Right lobe of liver (tissue), 6 donors: ENCODE results near the gene CTSO. TPM values are rescaled to one million over a fixed set of nuclear protein-coding genes. Genes with fewer than 3 reads are reported as not detected.

Source experiments
- ATAC-seq, 4 donors: fragments of 200-7000 bp; cut with Tn5 transposase; one replicate each; pipeline ENCODE4 v1.9.1; 2020; ENCODE audit warnings: mild to moderate bottlenecking in 4 of 4, moderate library complexity in 4 of 4
- DNase-seq, 3 donors: peaks; one replicate each; pipeline ENCODE4 v3.0.0-alpha.2; 2020
- H3K27ac ChIP-seq, 3 donors: fragments of 200-600 bp; one replicate each; pipeline ENCODE4 v1.8.0; 2022
- H3K27me3 ChIP-seq, 2 donors: fragments of 200-600 bp; one replicate each; pipeline ENCODE4 v1.8.0; 2022
- H3K36me3 ChIP-seq, 4 donors: fragments of 200-600 bp; sonication (generic) in 1 of 4; one replicate each; pipeline versions ENCODE4 v1.5.1 to v1.8.0; 2017 to 2022; ENCODE audit warnings: control low read depth in 1 of 4
- H3K4me1 ChIP-seq, 4 donors: fragments of 200-600 bp; sonication (generic) in 1 of 4; one replicate each; pipeline versions ENCODE4 v1.5.1 to v1.8.0; 2017 to 2022; ENCODE audit warnings: control low read depth in 1 of 4
- H3K4me3 ChIP-seq, 3 donors: fragments of 200-600 bp; one replicate each; pipeline ENCODE4 v1.8.0; 2022
- H3K9me3 ChIP-seq, 4 donors: fragments of 200-600 bp; sonication (generic) in 1 of 4; one replicate each; pipeline versions ENCODE4 v1.5.1 to v1.8.0; 2017 to 2022; ENCODE audit warnings: control low read depth in 1 of 4
- POLR2A ChIP-seq: fragments of 450-650 bp; IDR thresholded peaks from one replicate; pipeline ENCODE4 v1.6.1; 2017; ENCODE audit warnings: antibody characterized with exemption, mild to moderate bottlenecking
- WGBS: methylation state at CpG from one replicate; pipeline ENCODE4 v1.1.6; 2018; ENCODE audit warnings: low coverage, low lambda C conversion rate; ENCODE audit not compliant: insufficient coverage; ENCODE audit errors: missing lambda C conversion rate; 5-methylcytosine and 5-hydroxymethylcytosine counted together
- intact Hi-C, 2 donors: fragments of 100-400 bp; cut with DNase I; formaldehyde crosslinking; loops; one replicate each; pipeline versions ENCODE4 v1.11.2 to v1.14.1; 2022
- total RNA-seq, 6 experiments: library from RNA; depleted of rRNA in 2 of 6; stranded (reverse); fragments of >200 nt in 2 of 6; fragmentation: NEBNext Ultra II Directional in 3 of 6; extraction: Animal tissue kit (Norgen Biotek cat#: 25700) in 3 of 6; gene quantifications; one replicate each; pipeline versions ENCODE4 v1.1.0 to v1.2.4, GENCODE V29; 2016 to 2023
- TF ChIP-seq, protein P1 (sequence below), 4 donors: fragments of 200-600 bp in 3 of 4; fragments of 450-650 bp in 1 of 4; IDR thresholded peaks; one replicate each; pipeline versions ENCODE4 v1.5.1 to v1.8.0; 2016 to 2022; ENCODE audit warnings: antibody characterized with exemption in 4 of 4, mild to moderate bottlenecking in 2 of 4
- donor health status: DM: no; HTN: yes; CAD: no.
- donor health status: DM: no; HTN: no; CAD: no.
- donor health status: DM: no; HTN: no; CAD: no.
- donor health status: DM: no; HTN: yes; CAD: no.
- donor health status: DM: no; HTN: yes; CAD: no.

Gene CTSO
- total RNA-seq, 6 experiments from 2014 or later = 23.8 to 44.7 (median 26.1) TPM

DNA sequence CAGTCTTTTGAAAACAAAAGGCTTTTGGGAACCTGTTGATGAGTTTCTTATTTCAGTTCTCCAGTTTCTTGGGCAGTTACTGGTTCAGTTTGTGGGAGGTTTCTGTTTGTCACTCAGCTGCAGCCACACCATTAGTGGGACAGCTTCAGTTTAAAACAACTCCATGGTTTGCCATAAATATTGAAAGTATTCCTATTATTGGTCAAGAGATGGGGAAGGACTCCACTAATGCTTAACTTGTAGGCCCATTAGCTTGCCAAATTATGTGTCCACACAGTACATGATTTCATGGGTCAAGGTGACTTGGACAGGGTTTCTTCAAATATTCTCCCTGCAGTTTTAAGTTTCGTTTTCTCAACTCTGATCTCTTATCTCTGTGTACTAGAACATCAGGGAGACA is 72.1 kb downstream of the CTSO start:
- H3K4me1 ChIP-seq = peaks cover 0 to 57% (median 19%) of the 10 kb centered on the region in 4 donors
- peak overlapping the region; percentile 69 to 85 (median 75) for H3K27ac ChIP-seq
- no peaks in the 10 kb centered on the region for H3K36me3 ChIP-seq
- DNase-seq (peak in 1 of 3 donors; percentile 53), ATAC-seq (peak; percentile 71 to 84 (median 78))
- 15% methylated on average over 1 of the region's 1 CpG for WGBS
- TF ChIP-seq, protein P1, sequence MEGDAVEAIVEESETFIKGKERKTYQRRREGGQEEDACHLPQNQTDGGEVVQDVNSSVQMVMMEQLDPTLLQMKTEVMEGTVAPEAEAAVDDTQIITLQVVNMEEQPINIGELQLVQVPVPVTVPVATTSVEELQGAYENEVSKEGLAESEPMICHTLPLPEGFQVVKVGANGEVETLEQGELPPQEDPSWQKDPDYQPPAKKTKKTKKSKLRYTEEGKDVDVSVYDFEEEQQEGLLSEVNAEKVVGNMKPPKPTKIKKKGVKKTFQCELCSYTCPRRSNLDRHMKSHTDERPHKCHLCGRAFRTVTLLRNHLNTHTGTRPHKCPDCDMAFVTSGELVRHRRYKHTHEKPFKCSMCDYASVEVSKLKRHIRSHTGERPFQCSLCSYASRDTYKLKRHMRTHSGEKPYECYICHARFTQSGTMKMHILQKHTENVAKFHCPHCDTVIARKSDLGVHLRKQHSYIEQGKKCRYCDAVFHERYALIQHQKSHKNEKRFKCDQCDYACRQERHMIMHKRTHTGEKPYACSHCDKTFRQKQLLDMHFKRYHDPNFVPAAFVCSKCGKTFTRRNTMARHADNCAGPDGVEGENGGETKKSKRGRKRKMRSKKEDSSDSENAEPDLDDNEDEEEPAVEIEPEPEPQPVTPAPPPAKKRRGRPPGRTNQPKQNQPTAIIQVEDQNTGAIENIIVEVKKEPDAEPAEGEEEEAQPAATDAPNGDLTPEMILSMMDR (IDR thresholded peaks at IDR 0.05) = no peak
- TF ChIP-seq POLR2A = peak; percentile 42
- H3K27me3 ChIP-seq = no peaks in the 10 kb centered on the region
- H3K9me3 ChIP-seq = no peaks in the 10 kb centered on the region
- H3K4me3 ChIP-seq = peak overlapping the region in 1 of 3 donors; percentile 19
- intact Hi-C loops = no loop called here

DNA sequence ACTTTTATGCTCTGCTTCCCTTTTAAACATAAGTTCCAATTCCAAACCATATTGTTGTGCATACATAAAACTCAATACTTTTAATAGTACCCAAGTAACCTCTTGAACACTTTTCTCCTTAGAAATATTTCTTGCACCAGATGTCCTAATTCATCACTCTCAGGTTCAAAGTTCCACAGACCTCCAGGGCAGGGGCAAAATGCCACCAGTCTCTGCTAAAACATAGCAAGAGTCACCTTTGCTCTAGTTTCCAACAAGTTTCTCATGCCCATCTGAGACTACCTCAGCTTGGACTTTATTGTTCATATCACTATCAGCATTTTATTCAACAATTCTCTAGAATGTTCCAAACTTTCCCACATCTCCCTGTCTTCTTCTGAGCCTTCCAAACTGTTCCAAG is 73.9 kb downstream of the CTSO start:
- TF ChIP-seq, protein P1 (IDR thresholded peaks at IDR 0.05) = no peak
- TF ChIP-seq POLR2A = no peak
- Histone ChIP-seq H3K27ac (peak overlapping the region in 2 of 3 donors; percentile 16 to 25), H3K9me3 (peaks cover 0 to 7% (median 0%) of the 10 kb centered on the region in 4 donors), H3K36me3 (no peaks in the 10 kb centered on the region), H3K4me1 (peaks cover 0 to 42% (median 15%) of the 10 kb centered on the region in 4 donors), H3K4me3 (no peak overlapping the region), H3K27me3 (no peaks in the 10 kb centered on the region)
- no peak for DNase-seq
- no peak for ATAC-seq
- intact Hi-C loops = no loop called here

DNA sequence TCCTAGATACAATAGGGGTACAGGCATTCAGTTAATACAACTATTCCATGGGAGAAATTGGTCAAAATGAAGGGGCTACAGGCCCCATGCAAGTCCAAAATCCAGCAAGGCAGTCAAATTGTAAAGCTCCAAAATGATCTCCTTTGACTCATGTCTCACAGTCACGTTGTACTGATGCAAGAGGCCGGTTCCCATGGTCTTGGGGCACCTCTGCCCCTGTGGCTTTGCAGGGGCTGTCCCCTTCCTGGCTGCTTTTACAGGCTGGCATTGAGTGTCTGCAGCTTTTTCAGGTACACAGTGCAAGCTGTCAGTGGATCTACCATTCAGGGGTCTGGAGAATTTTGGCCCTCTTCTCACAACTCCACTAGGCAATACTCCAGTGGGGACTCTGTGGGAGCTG is 75.1 kb downstream of the CTSO start:
- Histone ChIP-seq H3K4me1 (peaks cover 0 to 32% (median 11%) of the 10 kb centered on the region in 4 donors), H3K27me3 (no peaks in the 10 kb centered on the region), H3K9me3 (peaks cover 0 to 7% (median 0%) of the 10 kb centered on the region in 4 donors), H3K27ac (no peak overlapping the region), H3K36me3 (no peaks in the 10 kb centered on the region), H3K4me3 (no peak overlapping the region)
- 36% methylated on average over 2 of the region's 2 CpGs for WGBS
- no peak for ATAC-seq
- DNase-seq = no peak
- intact Hi-C loops = no loop called here
- TF ChIP-seq, protein P1 (IDR thresholded peaks at IDR 0.05) = no peak
- no peak for TF ChIP-seq POLR2A

DNA sequence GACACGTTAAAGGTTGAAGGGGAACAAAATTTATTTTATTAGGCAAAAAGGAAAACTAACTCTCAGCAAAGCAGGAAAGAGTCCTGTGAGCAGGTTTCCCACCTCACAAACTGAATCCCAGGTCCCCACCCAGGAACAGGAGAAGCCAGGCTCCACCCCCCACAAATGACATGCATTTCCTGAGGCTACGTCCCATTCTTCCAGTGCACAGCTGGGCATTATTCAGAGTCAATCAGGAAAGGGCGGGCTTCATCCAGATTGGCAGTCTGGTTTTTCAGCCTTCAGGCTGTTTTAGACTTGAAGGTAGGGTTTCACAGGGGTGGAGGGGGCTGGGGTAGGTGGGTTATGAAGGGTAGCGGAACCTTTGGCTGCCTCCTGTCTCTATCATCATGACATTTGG is 75.7 kb downstream of the CTSO start:
- Histone ChIP-seq H3K27me3 (no peaks in the 10 kb centered on the region), H3K27ac (no peak overlapping the region), H3K36me3 (no peaks in the 10 kb centered on the region), H3K4me1 (peaks cover 0 to 26% (median 8%) of the 10 kb centered on the region in 4 donors), H3K4me3 (no peak overlapping the region), H3K9me3 (peaks cover 0 to 7% (median 0%) of the 10 kb centered on the region in 4 donors)
- DNase-seq (no peak), ATAC-seq (no peak)
- 58% methylated on average over 1 of the region's 4 CpGs for WGBS
- TF ChIP-seq POLR2A = no peak
- TF ChIP-seq, protein P1 (IDR thresholded peaks at IDR 0.05) = no peak
- intact Hi-C loops = no loop called here

DNA sequence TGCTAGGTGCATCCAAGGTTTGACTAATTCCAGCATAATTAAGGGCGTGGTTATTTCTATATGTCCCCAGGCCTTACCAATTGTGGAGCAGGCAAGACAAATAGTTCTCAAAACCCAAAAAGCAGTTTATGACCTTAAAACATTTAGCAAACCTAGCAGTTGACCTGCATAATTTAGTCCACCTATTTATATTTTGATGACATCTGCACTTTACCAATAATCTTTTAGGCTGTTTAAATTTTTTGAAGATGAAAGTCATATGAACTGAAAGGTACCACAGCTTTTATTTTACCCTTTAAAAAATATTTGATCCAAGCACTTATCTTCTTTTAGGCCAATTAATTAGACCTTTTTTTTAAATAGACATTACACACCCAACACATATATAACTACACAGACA is 77.8 kb downstream of the CTSO start:
- no peaks in the 10 kb centered on the region for H3K36me3 ChIP-seq
- H3K9me3 ChIP-seq = peaks cover 0 to 7% (median 0%) of the 10 kb centered on the region in 4 donors
- H3K27me3 ChIP-seq = no peaks in the 10 kb centered on the region
- H3K4me3 ChIP-seq = no peak overlapping the region
- intact Hi-C loops = no loop called here
- TF ChIP-seq, protein P1 (IDR thresholded peaks at IDR 0.05) = no peak
- TF ChIP-seq POLR2A = no peak
- 75% methylated on average over 1 of the region's 1 CpG for WGBS
- ATAC-seq (no peak), DNase-seq (no peak)
- H3K4me1 ChIP-seq = peaks cover 0 to 8% (median under 1%) of the 10 kb centered on the region in 4 donors
- no peak overlapping the region for H3K27ac ChIP-seq
